HEK293T (cell line): ENCODE data around the gene TNFRSF18.
"Not testable (repeated sequence)": the region's sequence is repeated elsewhere in the genome, so short reads cannot be mapped to it uniquely, and the experiment has no call there.

Experiments used
- CTCF ChIA-PET: fragments of 350-600 bp; formaldehyde crosslinking; extraction: SDS; loops from one replicate; lab custom pipeline; 2021; ENCODE audit warnings: antibody characterized with exemption, inconsistent platforms; lab: Yijun Ruan, JAX
- POLR2A ChIA-PET: fragments of 350-600 bp; formaldehyde crosslinking; extraction: SDS; loops from one replicate; lab custom pipeline; 2020; ENCODE audit warnings: antibody characterized with exemption, inconsistent platforms; lab: Yijun Ruan, JAX
- DNase-seq: peaks from one replicate; pipeline ENCODE4 v3.0.0; 2012; ENCODE audit warnings: mixed read lengths; ENCODE audit errors: extremely low spot score
- ARNT ChIP-seq: fragments of 450-650 bp; IDR thresholded peaks from 2 replicates; pipeline ENCODE4 v1.6.1; 2017; ENCODE audit warnings: mild to moderate bottlenecking
- BHLHE40 ChIP-seq: fragments of 450-650 bp; IDR thresholded peaks from 2 replicates; pipeline ENCODE4 v1.6.1; 2016; ENCODE audit warnings: mild to moderate bottlenecking, moderate library complexity, borderline replicate concordance
- CTBP1 ChIP-seq: fragments of 450-650 bp; IDR thresholded peaks from 2 replicates; pipeline ENCODE4 v1.6.1; 2016; ENCODE audit warnings: borderline replicate concordance
- ELF4 ChIP-seq: fragments of 450-650 bp; IDR thresholded peaks from 2 replicates; pipeline ENCODE4 v1.6.1; 2017; ENCODE audit warnings: antibody characterized with exemption
- FOXA1 ChIP-seq: fragments of 450-650 bp; IDR thresholded peaks from 2 replicates; pipeline ENCODE4 v1.6.1; 2016; ENCODE audit warnings: mild to moderate bottlenecking
- FOXK2 ChIP-seq: fragments of 450-650 bp; IDR thresholded peaks from 2 replicates; pipeline ENCODE4 v1.6.1; 2016; ENCODE audit warnings: mild to moderate bottlenecking
- FOXM1 ChIP-seq: fragments of 450-650 bp; IDR thresholded peaks from 2 replicates; pipeline ENCODE4 v1.6.1; 2017; ENCODE audit warnings: mild to moderate bottlenecking, borderline replicate concordance
- HDGF ChIP-seq: fragments of 450-650 bp; IDR thresholded peaks from 2 replicates; pipeline ENCODE4 v1.6.1; 2017; ENCODE audit warnings: antibody characterized with exemption, borderline replicate concordance
- L3MBTL2 ChIP-seq: fragments of 450-650 bp; conservative IDR thresholded peaks from 2 replicates; pipeline ENCODE4 v1.6.1; 2016; ENCODE audit warnings: mild to moderate bottlenecking
- LEF1 ChIP-seq: fragments of 450-650 bp; IDR thresholded peaks from 2 replicates; pipeline ENCODE4 v1.6.1; 2017; ENCODE audit warnings: mild to moderate bottlenecking, borderline replicate concordance
- NFRKB ChIP-seq: fragments of 450-650 bp; IDR thresholded peaks from 2 replicates; pipeline ENCODE4 v1.6.1; 2016; ENCODE audit warnings: mild to moderate bottlenecking, moderate library complexity
- SP1 ChIP-seq: fragments of 450-650 bp; IDR thresholded peaks from 2 replicates; pipeline ENCODE4 v1.6.1; 2017
- SUZ12 ChIP-seq: fragments of 450-650 bp; IDR thresholded peaks from 2 replicates; pipeline ENCODE4 v1.6.1; 2016; ENCODE audit warnings: mild to moderate bottlenecking
- TARDBP ChIP-seq: fragments of 450-650 bp; IDR thresholded peaks from 2 replicates; pipeline ENCODE4 v1.6.1; 2016
- ZNF384 ChIP-seq: fragments of 450-650 bp; IDR thresholded peaks from 2 replicates; pipeline ENCODE4 v1.6.1; 2016
- TF ChIP-seq, protein P1 (sequence below): fragments of 450-650 bp; IDR thresholded peaks from 2 replicates; pipeline ENCODE4 v1.6.1; 2016

TNFRSF18 gene

DNA sequence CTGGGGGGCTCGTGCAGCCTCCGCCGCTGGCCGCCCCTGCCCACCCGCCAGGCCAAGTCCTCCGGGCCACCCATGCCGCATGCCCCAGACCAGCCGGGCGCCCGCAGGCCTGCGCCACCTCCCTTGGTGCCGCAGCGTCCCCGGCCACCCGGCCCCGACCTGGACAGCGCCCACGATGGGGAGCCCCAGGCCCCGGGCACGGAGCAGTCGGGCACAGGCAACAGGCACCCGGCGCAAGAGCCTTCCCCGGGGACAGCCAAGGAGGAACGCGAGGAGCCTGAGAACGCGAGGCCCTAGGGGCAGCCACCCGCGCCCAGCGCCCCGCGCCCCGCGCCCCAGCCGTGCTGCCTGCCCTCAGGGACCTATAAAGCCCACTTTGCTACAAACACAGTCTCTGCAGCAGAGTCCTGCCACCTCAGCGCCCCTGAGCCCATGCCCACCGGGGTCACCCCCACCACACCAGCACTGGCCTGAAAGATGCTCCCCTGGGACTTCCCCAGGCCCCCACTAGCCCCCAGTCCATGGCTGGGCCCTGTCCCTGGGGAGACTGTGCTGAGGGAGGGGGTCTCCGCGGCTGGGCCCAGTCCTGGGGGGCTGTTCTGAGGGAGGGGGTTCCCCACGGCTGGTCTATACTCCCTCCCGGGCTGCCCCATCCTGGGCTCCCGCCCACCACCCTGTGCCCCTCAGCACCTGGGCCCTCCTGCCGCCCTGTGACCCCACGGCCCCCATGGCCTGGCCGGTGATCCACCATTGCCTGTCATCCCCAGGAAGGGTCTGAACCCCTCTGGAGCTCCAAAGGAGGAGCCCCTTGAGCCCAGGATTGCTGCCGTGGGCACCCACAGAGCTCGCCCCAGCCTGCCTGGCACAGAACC is 8.6 kb downstream of the TNFRSF18 start:
- ChIA-PET CTCF (no interaction called here), POLR2A (no interaction called here)

DNA sequence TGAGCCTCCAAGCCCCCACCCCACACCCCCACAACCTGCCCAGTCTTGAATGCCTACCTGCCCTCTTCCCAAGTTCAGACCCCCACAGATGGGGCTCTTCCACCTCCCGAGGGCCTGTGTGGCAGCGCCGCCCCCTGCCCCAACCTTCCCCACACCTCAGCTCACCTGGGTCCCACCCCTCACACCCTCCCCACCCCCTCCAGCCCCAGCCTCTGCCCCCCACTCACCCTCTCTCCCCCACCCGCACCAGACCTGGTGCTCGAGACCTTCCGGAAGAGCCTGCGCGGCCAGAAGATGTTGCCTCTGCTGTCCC is 9.2 kb downstream of the TNFRSF18 start:
- CTCF ChIA-PET, result no interaction called here
- no peak for DNase-seq
- TF ChIP-seq ELF4, result no peak
- TF ChIP-seq SUZ12, result no peak
- POLR2A ChIA-PET, result no interaction called here

More for the DNA sequence above, 8.6 kb downstream of the TNFRSF18 start:
- no peak for DNase-seq
- TF ChIP-seq CTBP1, result no peak
- TF ChIP-seq BHLHE40, result no peak
- no peak for TF ChIP-seq FOXM1
- TF ChIP-seq LEF1, result no peak
- no peak for TF ChIP-seq TARDBP
- TF ChIP-seq FOXA1, result no peak
- no peak for TF ChIP-seq SUZ12
- TF ChIP-seq, protein P1, sequence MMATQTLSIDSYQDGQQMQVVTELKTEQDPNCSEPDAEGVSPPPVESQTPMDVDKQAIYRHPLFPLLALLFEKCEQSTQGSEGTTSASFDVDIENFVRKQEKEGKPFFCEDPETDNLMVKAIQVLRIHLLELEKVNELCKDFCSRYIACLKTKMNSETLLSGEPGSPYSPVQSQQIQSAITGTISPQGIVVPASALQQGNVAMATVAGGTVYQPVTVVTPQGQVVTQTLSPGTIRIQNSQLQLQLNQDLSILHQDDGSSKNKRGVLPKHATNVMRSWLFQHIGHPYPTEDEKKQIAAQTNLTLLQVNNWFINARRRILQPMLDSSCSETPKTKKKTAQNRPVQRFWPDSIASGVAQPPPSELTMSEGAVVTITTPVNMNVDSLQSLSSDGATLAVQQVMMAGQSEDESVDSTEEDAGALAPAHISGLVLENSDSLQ, result no peak
- no peak for TF ChIP-seq ARNT
- no peak for TF ChIP-seq HDGF
- no peak for TF ChIP-seq ZNF384
- no peak for TF ChIP-seq SP1
- no peak for TF ChIP-seq FOXK2
- TF ChIP-seq ELF4, result no peak
- no peak for TF ChIP-seq NFRKB
- TF ChIP-seq L3MBTL2, result no peak

DNA sequence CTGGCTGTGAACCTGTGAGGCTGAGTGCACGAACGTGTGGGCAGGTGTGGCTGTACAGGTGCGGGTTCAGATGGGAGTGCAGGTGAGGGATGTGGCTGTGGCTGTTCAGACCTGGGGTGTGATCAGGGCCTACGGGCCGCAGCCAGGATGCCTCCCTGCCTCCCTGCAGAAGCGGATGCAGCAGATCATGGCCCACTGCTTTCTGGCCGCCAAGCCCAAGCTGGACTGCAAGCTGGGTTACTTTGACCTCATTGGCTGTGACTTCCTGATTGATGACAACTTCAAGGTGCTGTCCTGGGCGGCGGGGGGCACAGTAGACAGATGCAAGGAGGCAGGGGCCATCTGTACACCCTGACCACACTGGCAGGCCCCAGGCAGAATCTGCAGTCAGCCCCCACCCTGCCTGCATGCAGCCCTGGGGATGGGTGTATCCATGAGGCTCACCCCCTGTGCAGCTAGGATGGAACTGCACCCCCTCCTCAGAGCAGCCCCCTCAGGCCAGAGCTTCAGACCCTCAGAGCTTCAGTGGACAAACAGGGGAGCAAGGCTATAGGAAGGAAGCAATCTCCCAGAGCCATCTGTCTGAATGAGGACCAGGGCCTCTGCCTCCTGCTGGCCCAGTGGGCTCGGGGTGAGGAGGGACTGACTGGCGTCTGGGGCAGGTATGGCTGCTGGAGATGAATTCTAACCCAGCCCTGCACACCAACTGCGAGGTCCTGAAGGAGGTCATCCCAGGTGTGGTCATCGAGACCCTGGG is 9.8 kb downstream of the TNFRSF18 start:
- ChIA-PET CTCF (no interaction called here), POLR2A (no interaction called here)
- TF ChIP-seq ELF4, result no peak
- no peak for DNase-seq

DNA sequence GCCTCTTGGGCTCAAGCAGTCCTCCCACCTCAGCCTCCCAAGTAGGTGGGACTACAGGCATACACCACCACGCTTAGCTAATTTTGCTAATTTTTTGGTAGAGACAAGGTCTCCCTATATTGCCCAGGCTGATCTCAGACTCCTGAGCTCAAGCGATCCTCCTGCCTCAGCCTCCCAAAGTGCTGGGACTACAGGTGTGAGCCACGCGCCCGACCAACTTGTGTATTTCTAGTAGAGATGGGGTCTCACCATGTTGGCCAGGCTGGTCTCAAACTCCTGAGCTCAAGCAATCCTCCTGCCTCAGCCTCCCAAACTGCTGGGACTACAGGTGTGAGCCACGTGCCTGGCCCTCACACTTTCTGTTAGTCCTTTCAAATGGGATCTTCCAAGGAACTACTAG is 10.7 kb downstream of the TNFRSF18 start:
- POLR2A ChIA-PET, DNase-seq, CTCF ChIA-PET: not testable (repeated sequence)

DNA sequence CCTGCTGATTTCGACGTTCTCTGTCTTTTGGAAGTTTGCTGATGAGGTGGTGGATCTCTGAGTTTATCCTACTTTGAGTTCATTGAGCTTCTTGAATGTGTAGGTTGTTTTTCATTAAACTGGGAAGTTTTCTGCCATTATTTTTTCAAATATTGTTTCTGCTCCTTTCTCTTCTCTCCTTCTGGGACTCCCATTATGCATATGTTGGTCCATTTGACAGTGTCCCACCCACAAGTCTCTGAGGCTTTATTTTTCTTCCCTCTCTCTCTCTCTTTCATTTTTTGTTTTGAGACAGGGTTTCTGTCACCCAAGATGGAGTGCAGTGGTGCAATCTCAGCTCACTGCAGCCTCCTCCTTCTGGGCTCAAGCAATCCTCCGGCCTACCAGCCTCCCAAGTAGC is 11.7 kb downstream of the TNFRSF18 start:
- ChIA-PET CTCF (no interaction called here), POLR2A (no interaction called here)
- no peak for DNase-seq
- TF ChIP-seq ARNT (no peak), LEF1 (no peak), ELF4 (no peak), SP1 (no peak), FOXA1 (no peak), L3MBTL2 (no peak), NFRKB (no peak), BHLHE40 (no peak), HDGF (no peak), FOXM1 (no peak), ZNF384 (no peak), TARDBP (no peak), CTBP1 (no peak)
- TF ChIP-seq, protein P1, result no peak

DNA sequence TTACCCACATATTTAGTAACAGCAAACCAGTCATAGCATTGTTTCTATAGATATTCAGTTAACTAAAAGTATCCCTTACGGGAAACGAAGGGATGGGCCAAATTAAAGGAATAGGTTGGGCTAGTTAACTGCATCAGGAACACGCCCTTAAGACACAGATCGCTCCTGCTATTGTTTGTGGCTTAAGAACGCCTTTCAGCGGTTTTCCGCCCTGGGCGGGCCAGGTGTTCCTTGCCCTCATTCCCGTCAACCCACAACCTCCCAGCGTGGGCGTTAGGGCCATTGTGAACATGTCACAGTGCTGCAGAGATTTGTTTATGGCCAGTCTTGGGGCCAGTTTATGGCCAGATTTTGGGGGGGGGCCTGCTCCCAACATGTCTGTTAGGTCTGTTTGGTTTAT is 14.7 kb downstream of the TNFRSF18 start:
- POLR2A ChIA-PET, result no interaction called here
- CTCF ChIA-PET, result no interaction called here
- TF ChIP-seq ELF4, result no peak
- no peak for TF ChIP-seq CTBP1
- TF ChIP-seq ARNT, result no peak
- DNase-seq, result no peak

DNA sequence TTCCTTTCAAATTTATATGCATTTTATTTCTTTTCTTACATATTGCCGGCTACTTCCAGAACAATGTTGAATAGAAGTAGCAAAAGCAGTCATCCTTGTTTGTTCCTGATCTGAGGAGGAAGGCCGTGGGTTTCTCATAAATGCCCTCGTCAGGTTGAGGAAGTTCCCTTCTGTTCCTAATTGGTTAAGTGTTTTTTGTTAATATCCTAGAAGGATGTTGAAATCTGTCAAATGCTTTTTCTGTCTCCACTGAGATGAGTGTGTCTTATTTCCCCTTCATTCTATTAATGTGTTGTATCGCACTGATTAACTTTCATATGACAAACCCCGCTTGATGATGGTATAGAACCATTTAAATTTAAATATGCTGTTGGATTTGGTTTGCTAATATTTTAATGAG is 17.3 kb downstream of the TNFRSF18 start:
- TF ChIP-seq NFRKB (no peak), TARDBP (no peak), FOXM1 (no peak), FOXK2 (no peak), BHLHE40 (no peak), SUZ12 (no peak), HDGF (no peak), L3MBTL2 (no peak), FOXA1 (no peak), SP1 (no peak), LEF1 (no peak), ARNT (no peak)
- TF ChIP-seq, protein P1, result no peak
- POLR2A ChIA-PET, result no interaction called here
- CTCF ChIA-PET, result no interaction called here
- no peak for DNase-seq
